GM23248 (cell line): Measurements from ENCODE around the gene ULBP3.
"Not testable (repeated sequence)": the region's sequence is repeated elsewhere in the genome, so short reads cannot be mapped to it uniquely, and the experiment has no call there.

Experiments used
- EZH2 ChIP-seq: fragments of 200-600 bp; sonication (generic); IDR thresholded peaks from 2 replicates; pipeline ENCODE4 v1.6.1; 2018; ENCODE audit warnings: antibody characterized with exemption, mild to moderate bottlenecking; ENCODE audit not compliant: insufficient read depth, poor library complexity, severe bottlenecking
- EZH2phosphoT487 ChIP-seq: fragments of 200-600 bp; sonication (generic); IDR thresholded peaks from 2 replicates; pipeline ENCODE4 v1.6.1; 2018; ENCODE audit warnings: antibody characterized with exemption, moderate library complexity, mild to moderate bottlenecking, low read depth; ENCODE audit not compliant: insufficient read depth

- TF ChIP-seq EZH2 = peak; percentile 75
- TF ChIP-seq EZH2phosphoT487 = not testable (repeated sequence)
These were observed 54.9 kb downstream of the ULBP3 start for GRCh38 chr6:150013785-150014622.
